NCI-H1105 (cell line): ENCODE measurements around the gene VMO1.

Experiments used
- DNase-seq: peaks from one replicate; lab custom pipeline; 2025; lab: John Stamatoyannopoulos, UW

VMO1 gene

DNA sequence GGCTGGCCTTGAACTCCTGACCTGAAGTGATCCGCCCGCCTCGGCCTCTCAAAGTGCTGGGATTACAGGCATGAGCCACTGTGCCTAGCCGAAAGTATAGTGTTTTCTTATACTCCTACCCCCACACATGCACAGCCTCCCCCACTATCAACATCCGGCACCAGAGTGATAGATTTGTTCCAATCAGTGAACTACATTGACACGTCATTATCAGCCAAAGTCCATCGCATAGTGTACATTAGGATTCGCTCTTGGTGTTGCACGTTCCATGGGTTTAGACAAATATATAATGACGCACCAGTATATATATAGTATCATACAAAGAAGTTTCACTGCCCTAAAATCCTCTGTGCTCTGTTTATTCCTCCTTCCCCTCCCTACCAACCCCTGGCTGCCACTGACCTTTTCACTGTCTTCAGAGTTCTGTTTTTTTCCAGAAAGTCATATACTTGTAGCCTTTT is 26.4 kb downstream of the VMO1 start:
- no peak for DNase-seq

DNA sequence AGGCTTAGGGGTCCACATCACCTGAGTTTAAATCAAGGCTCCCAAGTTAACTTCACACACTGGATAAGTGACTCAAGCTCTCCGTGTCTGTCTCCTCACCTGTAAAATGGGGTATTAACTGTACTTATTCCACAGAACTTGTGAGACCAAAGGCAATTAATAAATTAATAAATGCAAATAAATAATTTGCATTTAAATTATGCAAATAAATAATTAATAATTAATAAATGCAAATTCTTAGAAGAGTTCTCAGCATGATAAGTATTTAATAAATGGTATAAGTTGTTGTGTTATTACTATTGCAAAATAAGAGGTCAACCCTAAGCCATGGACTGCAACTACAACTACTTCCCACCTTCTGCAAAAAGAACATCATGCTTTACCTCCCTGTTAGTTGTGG is 32.8 kb downstream of the VMO1 start:
- no peak for DNase-seq

- DNase-seq = no peak
Observed at GRCh38 chr17:4751932-4752331, 34.2 kb downstream of the VMO1 start.

DNA sequence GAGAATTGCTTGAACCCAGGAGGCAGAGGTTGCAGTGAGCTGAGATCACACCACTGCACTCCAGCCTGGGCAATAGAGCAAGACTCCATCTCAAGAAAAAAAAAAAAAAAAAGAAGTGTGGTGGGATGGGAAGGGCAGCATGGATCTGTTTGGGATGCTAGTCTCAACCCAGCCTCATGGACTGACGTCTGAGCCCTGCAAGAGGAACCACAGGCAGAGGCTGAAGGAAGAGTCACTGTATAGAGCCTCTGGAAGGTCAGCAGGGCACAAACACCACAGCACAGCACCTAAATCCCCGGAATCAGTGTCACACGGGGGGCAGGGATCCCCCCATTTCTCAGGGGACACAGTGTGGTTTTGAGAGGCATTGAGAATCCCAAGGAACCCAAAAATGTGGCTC is 35.6 kb downstream of the VMO1 start:
- DNase-seq = no peak

GRCh38 chr17:4748686-4749085 is 37.5 kb downstream of the VMO1 start:
- no peak for DNase-seq

DNA sequence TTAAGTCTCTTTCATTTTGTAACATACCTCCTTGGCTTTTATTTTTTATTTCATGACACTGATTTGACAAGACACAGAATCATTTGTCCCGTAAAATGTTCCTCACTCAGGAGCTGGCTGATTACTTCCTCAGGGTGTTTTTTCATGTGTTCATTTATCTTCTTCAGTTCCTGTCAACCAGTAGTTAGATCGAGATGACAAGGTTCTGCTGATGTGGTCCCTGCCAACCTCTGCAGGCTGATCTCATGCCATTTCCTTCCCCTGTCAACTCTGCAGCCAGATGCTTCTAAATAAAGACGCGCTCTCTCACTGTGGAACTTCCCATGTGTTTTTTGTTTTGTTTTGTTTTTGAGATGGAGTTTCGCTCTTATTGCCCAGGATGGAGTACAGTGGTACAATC is 38.3 kb downstream of the VMO1 start:
- DNase-seq = no peak

GRCh38 chr17:4744999-4745969 is 40.9 kb downstream of the VMO1 start:
- DNase-seq = no peak

- no peak for DNase-seq
Observed at GRCh38 chr17:4743898-4744297, 42.3 kb downstream of the VMO1 start.

DNA sequence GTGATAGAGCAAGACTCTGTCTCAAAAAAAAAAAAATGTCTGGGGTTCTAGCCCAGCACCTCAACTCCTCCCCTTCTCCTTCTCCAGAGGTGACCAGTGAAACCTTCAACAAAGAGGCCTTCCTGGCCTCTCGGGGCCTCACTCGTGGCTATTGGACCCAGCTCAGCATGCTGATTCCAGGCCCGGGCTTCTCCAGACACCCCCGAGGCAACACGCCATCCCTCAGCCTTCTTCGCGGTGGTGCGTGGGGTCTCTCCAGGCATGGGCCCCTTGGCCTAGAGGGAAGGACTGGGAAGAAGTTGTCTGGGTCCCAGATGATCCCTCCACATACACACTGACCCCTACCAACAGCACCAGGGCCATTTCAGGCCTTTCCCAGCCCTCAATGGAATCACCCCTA is 42.9 kb downstream of the VMO1 start:
- no peak for DNase-seq

- DNase-seq = no peak
Observed at GRCh38 chr17:4742629-4743028, 43.5 kb downstream of the VMO1 start.

DNA sequence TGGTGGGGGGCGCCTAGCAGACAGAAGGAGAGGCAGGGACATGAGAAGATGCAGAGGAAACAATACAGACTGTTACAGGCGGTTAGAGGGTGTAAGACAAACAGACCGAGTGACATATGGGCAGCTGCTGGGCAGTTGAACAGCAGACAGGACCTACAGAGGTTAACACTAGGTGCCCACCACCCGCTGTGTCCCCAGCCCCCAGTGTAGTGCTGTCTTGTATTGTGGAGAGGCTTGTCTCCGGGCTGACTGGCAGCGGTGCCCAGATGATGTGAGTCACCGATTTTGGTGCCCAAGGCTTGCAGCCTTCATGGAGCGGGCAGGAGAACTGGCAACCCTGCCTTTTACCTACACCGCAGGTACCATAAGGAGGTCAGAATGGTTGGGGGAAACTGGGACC is 44.0 kb downstream of the VMO1 start:
- no peak for DNase-seq

DNA sequence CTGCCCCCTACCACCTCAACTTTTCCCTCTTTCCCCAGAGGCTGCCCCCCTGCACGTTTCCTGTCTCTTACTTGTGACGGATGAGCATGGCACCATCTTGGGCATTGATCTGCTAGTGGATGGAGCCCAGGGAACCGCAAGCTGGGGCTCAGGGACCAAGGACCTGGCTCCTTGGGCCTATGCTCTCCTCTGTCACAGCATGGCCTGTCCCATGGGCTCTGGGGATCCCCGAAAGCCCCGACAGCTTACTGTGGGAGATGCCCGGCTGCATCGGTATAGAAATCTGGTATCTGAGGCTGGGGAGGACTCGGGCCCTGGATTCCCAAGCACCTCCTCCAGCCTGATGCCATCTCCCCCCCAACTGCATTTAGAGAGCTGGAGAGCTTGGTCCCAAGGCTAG is 44.6 kb downstream of the VMO1 start:
- no peak for DNase-seq

DNA sequence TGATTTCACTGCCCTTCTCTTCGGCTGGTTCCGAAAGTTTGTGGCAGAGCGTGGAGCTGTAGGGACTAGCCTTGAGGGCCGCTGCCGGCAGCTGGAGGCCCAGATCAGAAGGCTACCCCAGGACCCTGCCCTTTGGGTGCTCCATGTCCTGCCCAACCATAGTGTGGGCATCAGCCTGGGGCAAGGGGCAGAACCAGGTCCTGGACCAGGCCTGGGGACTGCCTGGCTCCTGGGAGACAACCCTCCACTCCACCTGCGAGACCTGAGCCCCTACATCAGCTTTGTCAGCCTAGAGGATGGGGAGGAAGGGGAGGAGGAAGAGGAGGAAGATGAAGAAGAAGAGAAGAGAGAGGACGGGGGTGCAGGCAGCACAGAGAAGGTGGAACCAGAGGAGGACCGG is 45.6 kb downstream of the VMO1 start:
- no peak for DNase-seq

DNA sequence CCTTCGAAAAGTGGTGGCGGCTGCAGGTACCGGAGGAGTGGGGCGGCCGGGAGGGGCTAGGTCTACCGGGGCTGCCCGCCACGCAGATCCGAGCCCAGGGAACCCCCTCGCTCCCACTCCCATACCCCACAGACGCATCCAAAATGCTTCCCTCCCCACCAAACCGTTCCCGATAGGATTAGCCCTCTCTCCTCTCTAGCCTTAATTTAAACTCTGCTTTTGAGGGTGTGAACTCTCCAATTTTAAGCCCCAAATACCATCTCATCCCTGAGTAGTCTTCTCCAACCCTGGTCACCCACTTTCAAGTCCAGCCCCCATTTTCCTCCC is 46.2 kb downstream of the VMO1 start:
- no peak for DNase-seq

- peak; percentile 31 for DNase-seq
Observed at GRCh38 chr17:4739122-4740024, 46.8 kb downstream of the VMO1 start, which contains the start of the genes CXCL16 and ZMYND15. Gene CXCL16, minus strand, starts transcription at chr17:4739928. Its CDS starts 589 bp downstream, at chr17:4739339. Gene ZMYND15, plus strand, starts transcription at chr17:4739833. Its CDS starts 716 bp downstream, at chr17:4740549.

GRCh38 chr17:4738136-4739121 is 47.7 kb downstream of the VMO1 start:
- DNase-seq = no peak

GRCh38 chr17:4735876-4736651 is 50.1 kb downstream of the VMO1 start:
- no peak for DNase-seq
